ENCODE measurements around the gene SBF1.

DNA sequence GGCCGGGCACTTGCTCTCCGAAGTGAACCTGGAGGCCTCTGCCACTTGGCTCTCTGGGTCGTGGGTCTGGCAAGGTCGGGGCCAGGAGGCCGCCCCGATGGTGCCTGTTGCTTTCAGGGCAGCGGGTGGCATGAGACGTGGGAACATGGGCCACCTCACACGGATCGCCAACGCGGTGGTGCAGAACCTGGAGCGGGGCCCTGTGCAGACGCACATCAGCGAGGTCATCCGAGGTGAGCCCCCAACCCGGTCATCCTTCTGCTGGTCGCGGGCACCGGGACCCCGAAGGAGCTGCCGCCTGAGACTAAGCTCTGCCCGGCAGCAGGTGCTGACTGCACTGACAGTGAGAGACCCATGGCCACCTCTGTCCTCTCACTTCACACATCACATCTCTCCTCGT is 40.0 kb downstream of the SBF1 start:
- TF ChIP-seq ZNF274 (IDR thresholded peaks at IDR 0.05; ENCODE audit: low read depth, low read length) (no peak), YY1 (IDR thresholded peaks at IDR 0.05; ENCODE audit: insufficient read depth, insufficient read length) (no peak), SUZ12 (IDR thresholded peaks at IDR 0.05; ENCODE audit: extremely low read depth, insufficient read depth, insufficient read length) (no peak)
